Measurements from ENCODE around the gene BNIP5. TPM values are rescaled to one million over a fixed set of nuclear protein-coding genes. Genes with fewer than 3 reads are reported as not detected.

The BNIP5 gene
- total RNA-seq, 2 experiments from 2014 or later, result not detected

- POLR2A ChIA-PET, result no interaction called here
- BruUV-seq (replicated peaks), result no TSS peak
Measured at GRCh38 chr6:36374194-36374593, 37.5 kb upstream of the BNIP5 start.

GRCh38 chr6:36373368-36374019, 36.8 kb upstream of the BNIP5 start:
- Histone ChIP-seq H3K9me3 (ENCODE audit: low read length) (no peaks in the 10 kb centered on the region), H3K36me3 (ENCODE audit: insufficient read depth, low read length) (no peaks in the 10 kb centered on the region), H3K4me1 (ENCODE audit: insufficient read depth, low read length, poor library complexity, severe bottlenecking) (peaks cover 3% of the 10 kb centered on the region), H2AFZ (ENCODE audit: low read length) (no peak overlapping the region), H3K4me2 (ENCODE audit: low read length) (no peak overlapping the region), H3K27ac (ENCODE audit: low read depth, low read length, poor library complexity, severe bottlenecking) (no peak overlapping the region), H3K4me3 (ENCODE audit: low read depth, low read length, poor library complexity, severe bottlenecking) (no peak overlapping the region), H4K20me1 (ENCODE audit: insufficient read depth, low read length) (no peaks in the 10 kb centered on the region), H3K79me2 (ENCODE audit: insufficient read depth, low read depth, low read length) (no peaks in the 10 kb centered on the region), H3K9me2 (ENCODE audit: insufficient read depth, low read length) (no peaks in the 10 kb centered on the region)
- CTCF ChIA-PET (ENCODE audit: unreplicated experiment), result no interaction called here
- BruUV-seq (replicated peaks), result no TSS peak
- intact Hi-C loops (cut with micrococcal nuclease; ENCODE audit: unreplicated experiment), result no loop called here
- POLR2A ChIA-PET, result no interaction called here
- no peak for DNase-seq (ENCODE audit: low spot score)
- TF ChIP-seq EZH2phosphoT487 (IDR thresholded peaks at IDR 0.05; ENCODE audit: borderline replicate concordance, low read depth, low read length) (no peak), CTCF (conservative IDR thresholded peaks at IDR 0.05; ENCODE audit: low read length) (no peak)

More at GRCh38 chr6:36374194-36374593, 37.5 kb upstream of the BNIP5 start:
- intact Hi-C loops (cut with micrococcal nuclease; ENCODE audit: unreplicated experiment), result no loop called here
- CTCF ChIA-PET (ENCODE audit: unreplicated experiment), result no interaction called here
- DNase-seq (ENCODE audit: low spot score), result no peak
- TF ChIP-seq CTCF (conservative IDR thresholded peaks at IDR 0.05; ENCODE audit: low read length) (no peak), EZH2phosphoT487 (IDR thresholded peaks at IDR 0.05; ENCODE audit: borderline replicate concordance, low read depth, low read length) (no peak)
- H3K4me3 ChIP-seq (ENCODE audit: low read depth, low read length, poor library complexity, severe bottlenecking), result no peak overlapping the region
- H3K36me3 ChIP-seq (ENCODE audit: insufficient read depth, low read length), result no peaks in the 10 kb centered on the region
- H2AFZ ChIP-seq (ENCODE audit: low read length), result no peak overlapping the region
- no peaks in the 10 kb centered on the region for H3K79me2 ChIP-seq (ENCODE audit: insufficient read depth, low read depth, low read length)
- H4K20me1 ChIP-seq (ENCODE audit: insufficient read depth, low read length), result no peaks in the 10 kb centered on the region
- peaks cover 3% of the 10 kb centered on the region for H3K4me1 ChIP-seq (ENCODE audit: insufficient read depth, low read length, poor library complexity, severe bottlenecking)
- no peaks in the 10 kb centered on the region for H3K9me2 ChIP-seq (ENCODE audit: insufficient read depth, low read length)
- no peak overlapping the region for H3K4me2 ChIP-seq (ENCODE audit: low read length)
- no peaks in the 10 kb centered on the region for H3K9me3 ChIP-seq (ENCODE audit: low read length)
- H3K27ac ChIP-seq (ENCODE audit: low read depth, low read length, poor library complexity, severe bottlenecking), result no peak overlapping the region

GRCh38 chr6:36372088-36372487, 35.4 kb upstream of the BNIP5 start:
- POLR2A ChIA-PET, result no interaction called here
- no peaks in the 10 kb centered on the region for H3K36me3 ChIP-seq (ENCODE audit: insufficient read depth, low read length)
- DNase-seq (ENCODE audit: low spot score), result no peak
- H3K9me2 ChIP-seq (ENCODE audit: insufficient read depth, low read length), result no peaks in the 10 kb centered on the region
- H3K4me3 ChIP-seq (ENCODE audit: low read depth, low read length, poor library complexity, severe bottlenecking), result no peak overlapping the region
- no peaks in the 10 kb centered on the region for H4K20me1 ChIP-seq (ENCODE audit: insufficient read depth, low read length)
- intact Hi-C loops (cut with micrococcal nuclease; ENCODE audit: unreplicated experiment), result no loop called here
- H2AFZ ChIP-seq (ENCODE audit: low read length), result no peak overlapping the region
- no TSS peak for BruUV-seq (replicated peaks)
- TF ChIP-seq CTCF (conservative IDR thresholded peaks at IDR 0.05; ENCODE audit: low read length), result no peak
- no peak for TF ChIP-seq EZH2phosphoT487 (IDR thresholded peaks at IDR 0.05; ENCODE audit: borderline replicate concordance, low read depth, low read length)
- H3K79me2 ChIP-seq (ENCODE audit: insufficient read depth, low read depth, low read length), result no peaks in the 10 kb centered on the region
- H3K4me2 ChIP-seq (ENCODE audit: low read length), result no peak overlapping the region
- H3K9me3 ChIP-seq (ENCODE audit: low read length), result no peaks in the 10 kb centered on the region
- CTCF ChIA-PET (ENCODE audit: unreplicated experiment), result no interaction called here
- no peaks in the 10 kb centered on the region for H3K4me1 ChIP-seq (ENCODE audit: insufficient read depth, low read length, poor library complexity, severe bottlenecking)
- H3K27ac ChIP-seq (ENCODE audit: low read depth, low read length, poor library complexity, severe bottlenecking), result no peak overlapping the region
